Naive B cell (primary cell): ENCODE data around the gene TUBA3E. TPM values are rescaled to one million over a fixed set of nuclear protein-coding genes. Genes with fewer than 3 reads are reported as not detected.
"Not testable (repeated sequence)": the region's sequence is repeated elsewhere in the genome, so short reads cannot be mapped to it uniquely, and the experiment has no call there.

Source experiments
- ATAC-seq, 2 donors: fragments of 150-1000 bp; cut with Tn5 transposase; 2 replicates each; pipeline ENCODE4 v1.10.0; 2021; ENCODE audit warnings: low read depth in 2 of 2, mild to moderate bottlenecking in 2 of 2, moderate library complexity in 2 of 2
- DNase-seq: peaks from one replicate; pipeline ENCODE4 v3.0.0; 2022
- H3K27ac Mint-ChIP-seq, 6 donors: one replicate each; pipeline ENCODE4 v1.8.0; 2020 to 2022; ENCODE audit warnings: mild to moderate bottlenecking in 6 of 6, mixed read lengths in 6 of 6, moderate library complexity in 5 of 6, inconsistent platforms in 2 of 6
- H3K27me3 Mint-ChIP-seq, 3 donors: one replicate each; pipeline ENCODE4 v1.8.0; 2021 to 2022; ENCODE audit warnings: mixed read lengths in 3 of 3, mild to moderate bottlenecking in 1 of 3
- H3K36me3 Mint-ChIP-seq, 2 donors: one replicate each; pipeline ENCODE4 v1.8.0; 2020 to 2022; ENCODE audit warnings: mixed read lengths in 2 of 2, inconsistent platforms in 1 of 2, mild to moderate bottlenecking in 1 of 2
- H3K4me1 Mint-ChIP-seq, 3 donors: one replicate each; pipeline ENCODE4 v1.8.0; 2020 to 2022; ENCODE audit warnings: mixed read lengths in 3 of 3, inconsistent platforms in 1 of 3, mild to moderate bottlenecking in 1 of 3, moderate library complexity in 1 of 3
- H3K4me3 Mint-ChIP-seq, 8 donors: one replicate each; pipeline ENCODE4 v1.8.0; 2020 to 2022; ENCODE audit warnings: mild to moderate bottlenecking in 8 of 8, mixed read lengths in 8 of 8, moderate library complexity in 8 of 8, inconsistent platforms in 2 of 8
- H3K9me3 Mint-ChIP-seq, 7 donors: one replicate each; pipeline ENCODE4 v1.8.0; 2020 to 2022; ENCODE audit warnings: mixed read lengths in 7 of 7, mild to moderate bottlenecking in 5 of 7, inconsistent platforms in 2 of 7, moderate library complexity in 1 of 7
- polyA plus RNA-seq, 6 donors: library from polyadenylated mRNA; unstranded; fragments of 300-500 nt; fragmentation: Illumina TruSeq; gene quantifications; one replicate each; pipeline ENCODE4 v1.2.3, GENCODE V29; 2021; ENCODE audit warnings: low read depth in 6 of 6

The TUBA3E gene
- polyA plus RNA-seq, 6 donors from 2014 or later = not detected

DNA sequence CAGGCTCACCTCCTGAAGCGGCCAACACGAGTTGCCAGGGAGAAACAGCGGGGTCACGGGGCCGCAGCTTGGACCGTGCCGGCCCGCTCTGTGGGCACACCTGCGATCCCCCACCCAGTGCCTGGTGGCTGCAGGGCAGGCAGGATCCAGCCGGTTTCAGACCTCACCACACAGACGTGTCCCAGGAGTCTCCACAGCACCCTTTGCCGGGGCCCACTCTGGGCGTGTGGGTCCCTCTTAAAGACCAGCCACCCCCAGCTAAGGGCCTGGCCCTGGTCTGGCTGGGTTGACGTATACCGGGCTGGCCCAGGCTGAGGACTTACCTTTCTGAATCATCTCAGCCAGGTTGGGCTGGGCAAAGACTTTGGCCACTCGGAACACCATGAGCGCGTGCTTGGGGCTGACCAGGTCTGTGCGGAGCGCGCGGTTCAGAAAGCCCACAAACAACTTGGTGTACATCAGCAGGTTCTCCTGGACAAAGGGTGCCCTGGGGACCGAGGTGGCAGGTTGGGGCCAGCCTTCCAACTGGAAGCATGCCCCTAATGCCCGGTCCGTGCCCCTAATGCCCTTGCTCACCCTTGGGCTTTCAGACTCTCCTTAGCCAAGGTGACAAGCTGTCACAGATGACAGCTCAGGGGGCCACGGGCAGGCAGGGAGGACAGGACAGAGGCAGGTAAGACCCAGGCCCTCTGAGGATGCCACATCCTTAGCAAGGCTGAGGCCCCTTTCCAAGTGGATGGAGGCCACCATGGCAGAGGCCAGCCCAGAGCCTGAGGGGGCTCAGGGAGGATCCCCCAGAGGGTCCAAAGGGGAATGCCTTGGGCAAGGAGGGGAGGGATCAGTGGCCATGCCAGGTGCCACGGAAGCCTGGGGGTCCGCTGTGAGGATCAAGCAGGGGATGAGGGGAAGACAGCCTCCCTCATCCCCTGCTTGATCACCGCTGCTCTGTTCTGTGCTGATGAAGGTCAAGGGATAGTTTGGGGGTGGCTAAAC lies 43.2 kb downstream of the TUBA3E start:
- Mint-ChIP-seq H3K27me3 (no peaks in the 10 kb centered on the region), H3K36me3 (peaks cover 0 to 7% of the 10 kb centered on the region in 2 donors), H3K27ac (peak overlapping the region in 5 of 6 donors; percentile 56 to 95 (median 74)), H3K4me3 (no peak overlapping the region), H3K4me1 (peaks cover 18 to 33% (median 25%) of the 10 kb centered on the region in 3 donors), H3K9me3 (no peaks in the 10 kb centered on the region)
- DNase-seq (no peak), ATAC-seq (no peak)

DNA sequence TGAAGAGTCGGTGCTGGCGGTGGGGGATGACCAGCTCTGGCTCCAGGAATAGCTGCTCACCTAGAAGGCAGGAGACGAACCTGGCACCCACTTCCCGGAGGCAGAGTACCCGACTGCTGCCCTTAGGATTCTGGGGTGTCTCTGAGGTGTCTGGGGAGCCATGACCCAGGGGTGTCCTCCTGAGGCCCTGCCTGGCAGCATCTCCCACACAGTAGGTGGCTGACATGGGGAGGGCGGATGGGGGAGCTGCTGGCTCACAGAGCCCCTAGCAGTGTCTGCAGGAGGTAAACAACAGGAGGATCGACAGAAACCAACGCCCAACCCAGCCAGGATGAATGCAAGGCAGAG lies 43.8 kb downstream of the TUBA3E start:
- H3K36me3 Mint-ChIP-seq, DNase-seq, ATAC-seq, H3K4me3 Mint-ChIP-seq, H3K27me3 Mint-ChIP-seq, H3K9me3 Mint-ChIP-seq: not testable (repeated sequence)
- H3K4me1 Mint-ChIP-seq = peaks cover 17 to 31% (median 25%) of the 10 kb centered on the region in 3 donors
- H3K27ac Mint-ChIP-seq = peak overlapping the region in 2 of 6 donors; percentile 32 to 75

DNA sequence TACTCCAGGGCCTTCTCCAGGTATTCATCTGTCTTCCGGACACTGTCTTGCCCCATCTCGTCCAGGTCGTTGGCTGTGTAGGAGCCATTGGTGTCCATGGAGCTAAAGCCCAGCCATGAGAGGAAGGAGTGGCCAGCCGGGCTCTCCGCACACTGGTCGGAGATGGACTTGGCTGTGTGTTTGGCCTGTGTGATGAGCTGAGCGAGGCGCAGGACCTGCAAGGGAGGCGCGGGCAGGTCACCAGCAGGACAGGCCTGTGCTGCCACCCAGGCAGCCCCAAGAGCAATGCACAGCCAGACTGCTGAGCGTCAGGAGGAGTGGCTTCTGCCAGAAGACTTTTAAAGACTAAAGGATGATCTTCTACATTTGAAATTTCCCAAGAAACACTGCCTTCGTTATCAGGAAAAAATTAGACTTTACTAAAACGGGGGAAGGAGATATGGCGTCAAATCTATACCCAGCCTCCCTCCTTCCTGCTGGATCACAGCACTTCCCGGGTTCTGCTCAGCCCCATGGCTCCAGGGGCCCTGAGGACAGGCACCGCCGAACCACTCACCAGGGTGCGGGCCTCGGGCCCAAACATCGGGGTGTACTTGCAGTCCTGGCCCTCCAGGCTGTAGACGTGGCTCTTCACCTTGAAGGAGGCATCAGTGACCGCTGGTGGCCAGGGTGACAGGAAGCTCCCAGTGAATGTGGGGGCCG lies 44.4 kb downstream of the TUBA3E start:
- ATAC-seq, H3K27me3 Mint-ChIP-seq, H3K9me3 Mint-ChIP-seq, H3K4me3 Mint-ChIP-seq, DNase-seq, H3K36me3 Mint-ChIP-seq: not testable (repeated sequence)
- H3K4me1 Mint-ChIP-seq = peaks cover 17 to 28% (median 24%) of the 10 kb centered on the region in 3 donors
- peak overlapping the region in 1 of 6 donors; percentile 69 for H3K27ac Mint-ChIP-seq

DNA sequence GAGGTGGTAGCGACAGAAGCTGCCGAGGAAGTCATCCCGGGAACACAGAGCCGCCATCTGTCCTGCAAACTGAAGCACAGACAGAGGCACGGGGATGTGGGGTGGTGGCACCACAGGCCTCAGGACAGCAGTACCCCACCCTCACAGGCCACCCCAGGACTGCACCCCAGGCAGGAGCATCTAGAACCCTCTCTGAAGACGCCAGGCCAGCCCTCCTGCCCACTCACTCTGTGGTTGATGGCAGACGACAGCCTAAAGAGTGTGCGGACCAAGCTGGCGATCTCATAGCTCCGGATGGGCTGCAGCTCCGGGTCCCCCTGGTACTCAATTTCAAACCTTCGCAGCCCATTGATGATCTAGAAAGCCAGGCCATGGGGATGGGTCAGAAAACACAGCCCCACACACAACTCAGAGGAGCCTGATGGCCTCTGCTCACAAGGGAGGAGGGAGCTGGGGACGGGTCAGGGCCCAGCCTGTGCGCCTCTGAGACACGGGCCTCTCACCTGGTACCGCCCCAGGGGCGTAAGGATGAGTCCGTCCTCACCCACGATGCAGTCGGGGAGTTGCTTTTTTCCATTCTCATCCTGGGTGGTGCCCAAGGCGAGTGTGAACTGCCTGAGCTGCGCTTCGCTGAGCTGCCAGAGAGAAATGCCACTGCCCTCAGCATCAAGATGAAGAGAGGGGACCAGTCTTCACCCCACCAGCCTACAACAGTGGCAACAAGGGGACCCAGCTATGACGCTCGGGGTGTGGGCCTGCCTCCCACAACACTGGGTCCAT lies 45.2 kb downstream of the TUBA3E start:
- H3K4me3 Mint-ChIP-seq = no peak overlapping the region
- peaks cover 0 to 7% of the 10 kb centered on the region in 2 donors for H3K36me3 Mint-ChIP-seq
- peak overlapping the region in 1 of 6 donors; percentile 62 for H3K27ac Mint-ChIP-seq
- H3K9me3 Mint-ChIP-seq = no peaks in the 10 kb centered on the region
- DNase-seq = no peak
- H3K27me3 Mint-ChIP-seq = no peaks in the 10 kb centered on the region
- H3K4me1 Mint-ChIP-seq = peaks cover 11 to 19% (median 16%) of the 10 kb centered on the region in 3 donors
- ATAC-seq = no peak

DNA sequence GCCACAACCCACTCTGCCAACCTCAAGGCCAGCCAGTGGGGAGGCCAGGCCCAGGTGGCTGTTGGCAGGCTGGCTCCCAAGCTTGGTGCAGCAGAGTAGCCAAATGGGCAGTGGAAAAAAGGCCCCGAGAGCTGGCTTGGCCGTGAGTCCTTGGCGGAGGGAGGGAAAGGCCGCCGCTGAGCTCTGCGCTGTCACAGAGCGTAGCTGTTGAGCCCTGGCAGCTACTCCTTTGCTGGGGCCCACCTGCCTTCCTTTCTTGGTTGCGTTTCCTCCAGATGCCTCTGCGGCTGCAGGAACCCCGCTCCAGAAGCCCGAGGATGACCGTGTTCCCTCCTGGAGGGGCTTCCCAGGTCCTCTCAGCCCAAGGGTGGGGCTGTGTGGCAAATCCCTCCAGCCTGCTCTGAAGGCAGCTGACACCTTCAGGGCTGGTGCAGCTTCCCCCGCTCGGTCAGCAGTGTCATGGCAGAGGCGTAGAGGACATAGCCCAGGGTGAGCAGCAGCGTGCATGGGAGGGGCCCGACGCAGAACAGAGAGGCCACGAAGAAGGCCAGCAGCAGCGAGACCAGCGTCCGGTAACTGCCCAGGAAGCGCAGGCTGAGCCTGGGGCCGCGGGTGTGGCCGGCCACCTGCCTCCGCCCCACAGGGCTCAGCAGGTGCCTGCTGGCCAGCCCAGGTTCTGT lies 46.0 kb downstream of the TUBA3E start:
- H3K4me3 Mint-ChIP-seq, H3K9me3 Mint-ChIP-seq, H3K36me3 Mint-ChIP-seq, H3K27me3 Mint-ChIP-seq, ATAC-seq, DNase-seq, H3K27ac Mint-ChIP-seq: not testable (repeated sequence)
- H3K4me1 Mint-ChIP-seq = peaks cover 4 to 12% (median 8%) of the 10 kb centered on the region in 3 donors

DNA sequence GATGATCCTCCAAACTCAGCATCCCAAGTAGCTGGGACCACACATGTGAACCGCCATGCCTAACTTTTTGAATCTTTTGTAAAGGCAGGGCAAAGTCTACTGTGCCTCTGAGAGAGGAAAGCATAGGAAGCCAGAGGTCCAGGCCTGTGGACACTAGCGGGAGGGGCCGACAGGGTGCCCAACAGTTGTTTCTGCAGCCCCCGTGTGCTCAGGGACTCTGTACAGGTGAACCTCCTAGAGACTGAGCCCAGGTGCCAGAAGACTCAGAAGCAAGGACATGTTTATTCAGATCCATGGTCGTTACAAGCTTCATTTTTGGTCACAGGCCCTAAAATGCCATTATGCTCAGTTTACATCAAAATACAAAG lies 47.1 kb downstream of the TUBA3E start:
- ATAC-seq, DNase-seq, H3K9me3 Mint-ChIP-seq, H3K4me1 Mint-ChIP-seq, H3K4me3 Mint-ChIP-seq, H3K36me3 Mint-ChIP-seq, H3K27me3 Mint-ChIP-seq, H3K27ac Mint-ChIP-seq: not testable (repeated sequence)

DNA sequence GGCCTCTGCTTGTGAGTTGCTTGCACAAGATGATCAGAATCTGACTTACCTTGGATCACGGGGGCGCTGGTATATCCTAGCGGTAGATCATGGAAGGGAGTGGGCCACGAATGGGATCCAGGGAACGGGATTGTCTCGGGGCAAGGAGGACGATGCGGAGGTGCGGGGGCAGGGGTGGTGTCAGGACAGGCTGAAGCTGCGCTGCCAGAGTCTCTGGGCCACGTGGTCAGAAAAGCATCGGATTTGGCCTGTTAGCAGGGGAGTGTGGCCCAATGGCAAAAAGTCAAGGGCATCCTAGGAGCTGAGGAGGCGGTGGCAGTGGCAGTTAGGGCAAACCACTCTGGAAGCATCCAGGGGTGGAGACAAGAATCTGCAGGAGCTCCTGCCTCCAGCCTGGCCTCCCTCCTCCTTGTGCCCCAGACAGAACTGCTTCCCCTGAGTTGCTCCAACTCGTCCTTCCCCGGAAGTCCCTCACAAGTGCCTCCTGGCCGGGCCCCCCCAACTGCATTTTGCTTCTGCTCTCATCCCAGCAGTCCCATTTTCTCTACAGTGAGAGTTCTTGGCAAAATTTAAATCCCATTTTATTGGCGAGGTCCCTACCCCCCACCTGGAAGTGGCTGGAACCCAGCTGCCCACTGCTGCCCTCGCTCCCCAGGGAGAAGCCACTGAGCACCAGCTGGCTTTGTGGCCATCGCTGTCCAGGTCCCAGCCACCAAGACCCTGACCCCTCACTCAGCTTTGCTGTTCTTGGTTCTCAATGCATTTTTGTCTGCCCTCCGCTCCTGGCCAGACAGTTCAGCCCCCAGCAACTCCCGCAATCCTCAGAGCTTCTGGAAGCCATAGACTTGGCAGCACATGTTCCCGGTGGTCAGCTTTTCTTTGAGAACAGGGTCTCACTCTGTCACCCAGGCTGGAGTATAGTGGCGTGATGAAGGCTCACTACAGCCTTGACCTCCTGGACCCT lies 47.8 kb downstream of the TUBA3E start:
- H3K4me1 Mint-ChIP-seq = peaks cover 0 to 4% (median 0%) of the 10 kb centered on the region in 3 donors
- H3K9me3 Mint-ChIP-seq = no peaks in the 10 kb centered on the region
- peaks cover 6 to 10% (median 9%) of the 10 kb centered on the region in 3 donors for H3K27me3 Mint-ChIP-seq
- ATAC-seq = no peak
- no peak overlapping the region for H3K4me3 Mint-ChIP-seq
- H3K36me3 Mint-ChIP-seq = peaks cover 0 to 6% of the 10 kb centered on the region in 2 donors
- peak overlapping the region in 3 of 6 donors; percentile 49 to 92 (median 82) for H3K27ac Mint-ChIP-seq
- no peak for DNase-seq

DNA sequence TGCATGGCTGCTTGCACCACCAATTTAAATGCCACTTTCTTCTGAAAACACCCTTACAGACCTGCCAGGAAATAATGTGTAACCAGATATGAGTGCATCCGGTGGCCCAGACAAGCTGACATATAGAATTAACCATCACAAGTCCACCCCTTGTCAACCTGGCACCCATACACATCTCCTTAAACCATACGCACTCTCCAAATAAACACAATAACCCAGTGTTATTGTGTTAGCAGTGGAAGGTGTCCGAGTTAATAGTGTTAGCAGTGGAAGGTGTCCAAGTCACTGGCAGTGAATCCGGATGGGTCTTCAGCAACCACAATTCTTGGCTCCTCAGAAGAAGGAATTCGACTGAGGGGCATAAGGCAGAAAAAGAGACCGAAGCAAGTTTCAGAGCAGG lies 49.7 kb downstream of the TUBA3E start:
- H3K27ac Mint-ChIP-seq = peak overlapping the region in 1 of 6 donors; percentile 49
- DNase-seq, H3K4me1 Mint-ChIP-seq, ATAC-seq, H3K36me3 Mint-ChIP-seq, H3K4me3 Mint-ChIP-seq, H3K9me3 Mint-ChIP-seq: not testable (repeated sequence)
- peaks cover 6 to 23% (median 13%) of the 10 kb centered on the region in 3 donors for H3K27me3 Mint-ChIP-seq

DNA sequence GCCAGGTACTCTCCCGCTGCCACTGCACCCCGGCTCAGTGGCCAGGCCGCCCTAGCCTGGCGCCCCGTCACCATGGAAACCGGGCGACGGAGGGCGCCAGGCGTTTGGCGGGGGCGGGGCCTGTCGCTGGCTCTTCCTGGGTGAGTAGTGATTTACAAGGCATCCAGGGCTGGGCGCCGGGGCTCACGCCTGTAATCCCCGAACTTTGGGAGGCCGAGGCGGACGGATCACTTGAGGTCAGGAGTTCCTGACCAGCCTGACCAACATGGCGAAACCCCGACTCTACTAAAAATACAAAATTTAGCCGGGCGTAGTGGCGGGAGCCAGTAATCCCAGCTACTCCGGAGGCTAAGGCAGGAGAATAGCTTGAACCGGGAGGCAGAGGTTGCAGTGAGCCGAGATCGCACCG lies 53.2 kb downstream of the TUBA3E start, which contains the start of gene CCDC74B:
Gene CCDC74B (minus strand): TSS at position 107 of the 409 bp plus-strand sequence. CDS start 116 bp downstream, outside the sequence.
- H3K4me1 Mint-ChIP-seq = peaks cover 4 to 14% (median 12%) of the 10 kb centered on the region in 3 donors
- peak; percentile 60 for DNase-seq
- peaks cover 6 to 31% (median 22%) of the 10 kb centered on the region in 3 donors for H3K27me3 Mint-ChIP-seq
- not testable (repeated sequence) for H3K9me3 Mint-ChIP-seq, H3K36me3 Mint-ChIP-seq
- peak; percentile 90 to 92 for ATAC-seq
- H3K27ac Mint-ChIP-seq = peak within 1 kb of the TSS in 4 of 6 donors; percentile 1 to 85 (median 66)
- H3K4me3 Mint-ChIP-seq = peak within 1 kb of the TSS; percentile 80 to 87 (median 84)

DNA sequence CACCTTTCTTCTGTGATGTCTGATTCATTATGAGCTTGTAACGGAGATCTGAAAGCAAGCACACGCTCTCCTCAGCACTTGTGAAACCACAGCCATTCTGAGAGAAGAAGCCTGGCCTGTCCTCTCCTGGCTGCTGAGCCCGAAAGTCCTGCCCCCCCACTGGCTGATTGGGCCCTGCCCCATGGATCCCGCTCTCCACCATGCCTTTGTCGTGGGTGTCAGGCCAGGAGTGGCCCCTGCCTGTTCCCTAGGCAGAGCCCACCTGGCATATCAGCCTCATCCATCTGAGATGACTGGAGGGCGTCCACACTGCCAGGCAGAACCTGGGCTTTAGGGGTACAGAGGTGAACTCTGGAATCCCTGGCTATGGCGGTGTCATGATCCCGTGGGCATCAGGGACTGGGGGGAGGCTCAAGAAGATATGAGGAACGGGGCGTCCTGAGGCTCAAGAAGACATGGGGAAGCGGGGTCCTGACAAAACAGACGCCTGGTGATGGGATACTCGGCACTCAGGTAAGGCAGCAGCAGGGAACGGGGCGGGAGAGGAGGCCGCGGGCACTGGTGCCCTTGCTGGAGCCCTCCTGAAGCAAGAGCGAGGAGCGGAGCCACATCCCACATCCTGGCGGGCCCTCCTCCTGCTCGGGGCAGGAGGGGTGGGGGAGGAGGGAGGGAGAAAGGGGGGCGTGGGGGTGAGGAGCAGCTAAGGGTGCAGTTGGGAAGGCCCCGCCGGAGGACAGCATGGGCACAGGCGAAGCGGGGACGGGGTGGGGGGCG lies 54.8 kb downstream of the TUBA3E start:
- Mint-ChIP-seq H3K4me3 (peak overlapping the region; percentile 64 to 86 (median 76)), H3K27me3 (peaks cover 6 to 31% (median 22%) of the 10 kb centered on the region in 3 donors), H3K4me1 (peaks cover 4 to 14% (median 12%) of the 10 kb centered on the region in 3 donors), H3K27ac (peak overlapping the region in 1 of 6 donors; percentile 74)
- not testable (repeated sequence) for H3K36me3 Mint-ChIP-seq, H3K9me3 Mint-ChIP-seq, ATAC-seq, DNase-seq
